GM12865 (cell line): Measurements from ENCODE around the gene CD81.
A peak's percentile ranks its signal among the peaks of the same experiment; 100 is the strongest.
"Not testable (repeated sequence)": the region's sequence is repeated elsewhere in the genome, so short reads cannot be mapped to it uniquely, and the experiment has no call there.

ENCODE experiments used
- DNase-seq: peaks from one replicate; pipeline ENCODE4 v3.0.0; 2010; ENCODE audit warnings: low read depth
- H3K4me3 ChIP-seq: 2 replicates; pipeline ENCODE4 v1.5.1; 2011; ENCODE audit warnings: mild to moderate bottlenecking, low read depth, low read length, control low read depth
- CTCF ChIP-seq: IDR thresholded peaks from 2 replicates; pipeline ENCODE4 v1.5.1; 2011; ENCODE audit warnings: low read length, control low read depth, low read depth, inconsistent platforms; ENCODE audit not compliant: insufficient read depth; ENCODE audit errors: missing control alignments

CD81 gene

GRCh38 chr11:2338760-2339159, 38.4 kb upstream of the CD81 start:
- peak; percentile 11 for TF ChIP-seq CTCF

GRCh38 chr11:2342557-2342956, 34.6 kb upstream of the CD81 start:
- DNase-seq: no peak
- no peak for TF ChIP-seq CTCF
- H3K4me3 ChIP-seq: no peak overlapping the region

More at GRCh38 chr11:2338760-2339159, 38.4 kb upstream of the CD81 start:
- H3K4me3 ChIP-seq: not testable (repeated sequence)
- DNase-seq: peak; percentile 10

GRCh38 chr11:2342981-2343380, 34.1 kb upstream of the CD81 start:
- no peak for DNase-seq
- no peak overlapping the region for H3K4me3 ChIP-seq
- no peak for TF ChIP-seq CTCF

- DNase-seq: no peak
- no peak for TF ChIP-seq CTCF
- no peak overlapping the region for H3K4me3 ChIP-seq
Measured at GRCh38 chr11:2343502-2343901, 33.6 kb upstream of the CD81 start.

- H3K4me3 ChIP-seq: no peak overlapping the region
- TF ChIP-seq CTCF: no peak
- no peak for DNase-seq
Measured at GRCh38 chr11:2345050-2345449, 32.1 kb upstream of the CD81 start.

- DNase-seq: no peak
- no peak for TF ChIP-seq CTCF
- no peak overlapping the region for H3K4me3 ChIP-seq
Measured at GRCh38 chr11:2346014-2346413, 31.1 kb upstream of the CD81 start.

GRCh38 chr11:2346586-2347307, 30.4 kb upstream of the CD81 start:
- no peak for DNase-seq
- TF ChIP-seq CTCF: no peak
- no peak overlapping the region for H3K4me3 ChIP-seq
